ENCODE data around the gene SPTBN5.

The SPTBN5 gene

GRCh38 chr15:41925086-41925608 lies 31.3 kb upstream of the SPTBN5 start:
- no peak for ATAC-seq
- TF ChIP-seq TCF4 (CRISPR knock-in tag; IDR thresholded peaks at IDR 0.05; ENCODE audit: borderline replicate concordance) (no peak), ISL1 (CRISPR knock-in tag; IDR thresholded peaks at IDR 0.05) (no peak), TSHZ2 (CRISPR knock-in tag; IDR thresholded peaks at IDR 0.05) (no peak), ZC3H10 (CRISPR knock-in tag; IDR thresholded peaks at IDR 0.05) (no peak), TOX (CRISPR knock-in tag; IDR thresholded peaks at IDR 0.05; ENCODE audit: borderline replicate concordance) (no peak)

DNA sequence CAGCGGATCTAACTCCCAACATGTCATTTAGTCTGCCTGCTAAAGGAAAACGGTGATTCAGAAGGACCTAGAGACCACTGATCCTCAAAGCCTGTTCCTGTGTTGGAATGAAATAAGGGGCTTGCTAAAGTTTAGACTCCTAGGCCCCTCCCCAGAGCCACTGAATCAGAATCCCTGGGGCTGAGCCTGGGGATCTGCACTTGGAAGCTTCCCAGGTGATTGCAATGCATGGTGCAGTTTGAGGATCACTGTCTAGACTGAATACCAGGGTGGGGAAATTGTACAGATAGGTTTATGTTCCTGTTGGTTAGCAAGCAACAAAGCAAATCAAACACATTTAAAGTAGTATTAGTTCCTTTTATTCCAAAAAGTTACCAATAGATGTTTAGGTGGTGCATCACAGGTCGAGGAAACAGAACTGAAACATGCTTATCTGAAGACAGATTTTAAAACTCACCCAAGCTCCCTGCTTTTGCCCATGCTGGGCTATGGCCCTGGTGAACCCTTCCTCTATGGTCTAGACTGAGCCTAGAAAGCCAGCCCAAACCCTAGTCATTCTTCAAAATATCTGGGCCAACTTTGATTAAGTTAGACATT lies 29.6 kb upstream of the SPTBN5 start:
- TF ChIP-seq TOX (CRISPR knock-in tag; IDR thresholded peaks at IDR 0.05; ENCODE audit: borderline replicate concordance): no peak
- TF ChIP-seq TSHZ2 (CRISPR knock-in tag; IDR thresholded peaks at IDR 0.05): no peak
- no peak for TF ChIP-seq ZNF70 (CRISPR knock-in tag; IDR thresholded peaks at IDR 0.05)
- no peak for TF ChIP-seq ZNF565 (CRISPR knock-in tag; conservative IDR thresholded peaks at IDR 0.05; ENCODE audit: low read depth)
- no peak for TF ChIP-seq ZC3H10 (CRISPR knock-in tag; IDR thresholded peaks at IDR 0.05)
- no peak for TF ChIP-seq ZFP3 (CRISPR knock-in tag; IDR thresholded peaks at IDR 0.05)
- no peak for TF ChIP-seq ARNTL (CRISPR knock-in tag; IDR thresholded peaks at IDR 0.05; ENCODE audit: borderline replicate concordance, low read depth)
- TF ChIP-seq SNAI2 (CRISPR knock-in tag; IDR thresholded peaks at IDR 0.05): no peak
- no peak for TF ChIP-seq OSR1 (CRISPR knock-in tag; IDR thresholded peaks at IDR 0.05)
- no peak for TF ChIP-seq BACH2 (CRISPR knock-in tag; IDR thresholded peaks at IDR 0.05; ENCODE audit: borderline replicate concordance)
- no peak for TF ChIP-seq CSDC2 (CRISPR knock-in tag; IDR thresholded peaks at IDR 0.05)
- no peak for TF ChIP-seq PPARA (CRISPR knock-in tag; IDR thresholded peaks at IDR 0.05; ENCODE audit: borderline replicate concordance)
- TF ChIP-seq, protein P1, sequence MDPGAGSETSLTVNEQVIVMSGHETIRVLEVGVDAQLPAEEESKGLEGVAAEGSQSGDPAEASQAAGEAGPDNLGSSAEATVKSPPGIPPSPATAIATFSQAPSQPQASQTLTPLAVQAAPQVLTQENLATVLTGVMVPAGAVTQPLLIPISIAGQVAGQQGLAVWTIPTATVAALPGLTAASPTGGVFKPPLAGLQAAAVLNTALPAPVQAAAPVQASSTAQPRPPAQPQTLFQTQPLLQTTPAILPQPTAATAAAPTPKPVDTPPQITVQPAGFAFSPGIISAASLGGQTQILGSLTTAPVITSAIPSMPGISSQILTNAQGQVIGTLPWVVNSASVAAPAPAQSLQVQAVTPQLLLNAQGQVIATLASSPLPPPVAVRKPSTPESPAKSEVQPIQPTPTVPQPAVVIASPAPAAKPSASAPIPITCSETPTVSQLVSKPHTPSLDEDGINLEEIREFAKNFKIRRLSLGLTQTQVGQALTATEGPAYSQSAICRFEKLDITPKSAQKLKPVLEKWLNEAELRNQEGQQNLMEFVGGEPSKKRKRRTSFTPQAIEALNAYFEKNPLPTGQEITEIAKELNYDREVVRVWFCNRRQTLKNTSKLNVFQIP (CRISPR knock-in tag; IDR thresholded peaks at IDR 0.05; ENCODE audit: borderline replicate concordance, low read depth): no peak
- no peak for TF ChIP-seq GLIS3 (CRISPR knock-in tag; IDR thresholded peaks at IDR 0.05)
- TF ChIP-seq, protein P2, sequence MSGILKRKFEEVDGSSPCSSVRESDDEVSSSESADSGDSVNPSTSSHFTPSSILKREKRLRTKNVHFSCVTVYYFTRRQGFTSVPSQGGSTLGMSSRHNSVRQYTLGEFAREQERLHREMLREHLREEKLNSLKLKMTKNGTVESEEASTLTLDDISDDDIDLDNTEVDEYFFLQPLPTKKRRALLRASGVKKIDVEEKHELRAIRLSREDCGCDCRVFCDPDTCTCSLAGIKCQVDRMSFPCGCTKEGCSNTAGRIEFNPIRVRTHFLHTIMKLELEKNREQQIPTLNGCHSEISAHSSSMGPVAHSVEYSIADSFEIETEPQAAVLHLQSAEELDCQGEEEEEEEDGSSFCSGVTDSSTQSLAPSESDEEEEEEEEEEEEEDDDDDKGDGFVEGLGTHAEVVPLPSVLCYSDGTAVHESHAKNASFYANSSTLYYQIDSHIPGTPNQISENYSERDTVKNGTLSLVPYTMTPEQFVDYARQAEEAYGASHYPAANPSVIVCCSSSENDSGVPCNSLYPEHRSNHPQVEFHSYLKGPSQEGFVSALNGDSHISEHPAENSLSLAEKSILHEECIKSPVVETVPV (CRISPR knock-in tag; IDR thresholded peaks at IDR 0.05): no peak
- no peak for ATAC-seq

DNA sequence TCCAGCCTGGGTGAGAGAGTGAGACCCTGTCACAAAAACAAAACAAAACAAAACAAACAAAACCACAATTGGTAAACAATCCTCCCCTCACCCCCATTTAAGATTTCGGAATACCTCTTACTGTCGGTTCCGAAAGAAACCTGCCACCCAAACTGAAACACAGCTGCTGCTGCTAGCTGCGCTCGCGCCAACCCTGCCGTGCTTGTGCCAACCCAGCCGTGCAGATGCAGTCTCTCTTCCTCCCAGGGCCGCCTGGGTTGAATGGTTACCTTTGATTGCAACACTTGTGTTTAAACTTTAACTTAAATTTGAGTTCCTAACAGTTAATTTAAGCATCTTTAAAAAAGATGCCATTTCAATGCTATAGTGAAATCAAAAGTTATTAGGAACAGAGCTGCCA lies 28.5 kb upstream of the SPTBN5 start:
- no peak for ATAC-seq
- TF ChIP-seq, protein P1 (CRISPR knock-in tag; IDR thresholded peaks at IDR 0.05; ENCODE audit: borderline replicate concordance, low read depth): no peak
- TF ChIP-seq TOX (CRISPR knock-in tag; IDR thresholded peaks at IDR 0.05; ENCODE audit: borderline replicate concordance): no peak
- TF ChIP-seq, protein P2 (CRISPR knock-in tag; IDR thresholded peaks at IDR 0.05): no peak
- TF ChIP-seq, protein P3, sequence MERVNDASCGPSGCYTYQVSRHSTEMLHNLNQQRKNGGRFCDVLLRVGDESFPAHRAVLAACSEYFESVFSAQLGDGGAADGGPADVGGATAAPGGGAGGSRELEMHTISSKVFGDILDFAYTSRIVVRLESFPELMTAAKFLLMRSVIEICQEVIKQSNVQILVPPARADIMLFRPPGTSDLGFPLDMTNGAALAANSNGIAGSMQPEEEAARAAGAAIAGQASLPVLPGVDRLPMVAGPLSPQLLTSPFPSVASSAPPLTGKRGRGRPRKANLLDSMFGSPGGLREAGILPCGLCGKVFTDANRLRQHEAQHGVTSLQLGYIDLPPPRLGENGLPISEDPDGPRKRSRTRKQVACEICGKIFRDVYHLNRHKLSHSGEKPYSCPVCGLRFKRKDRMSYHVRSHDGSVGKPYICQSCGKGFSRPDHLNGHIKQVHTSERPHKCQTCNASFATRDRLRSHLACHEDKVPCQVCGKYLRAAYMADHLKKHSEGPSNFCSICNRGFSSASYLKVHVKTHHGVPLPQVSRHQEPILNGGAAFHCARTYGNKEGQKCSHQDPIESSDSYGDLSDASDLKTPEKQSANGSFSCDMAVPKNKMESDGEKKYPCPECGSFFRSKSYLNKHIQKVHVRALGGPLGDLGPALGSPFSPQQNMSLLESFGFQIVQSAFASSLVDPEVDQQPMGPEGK (CRISPR knock-in tag; IDR thresholded peaks at IDR 0.05; ENCODE audit: borderline replicate concordance): no peak
- TF ChIP-seq ARNTL (CRISPR knock-in tag; IDR thresholded peaks at IDR 0.05; ENCODE audit: borderline replicate concordance, low read depth): no peak
- no peak for TF ChIP-seq BACH2 (CRISPR knock-in tag; IDR thresholded peaks at IDR 0.05; ENCODE audit: borderline replicate concordance)
- TF ChIP-seq PPARA (CRISPR knock-in tag; IDR thresholded peaks at IDR 0.05; ENCODE audit: borderline replicate concordance): no peak
- TF ChIP-seq ZNF565 (CRISPR knock-in tag; conservative IDR thresholded peaks at IDR 0.05; ENCODE audit: low read depth): no peak
- no peak for TF ChIP-seq ZNF8 (CRISPR knock-in tag; IDR thresholded peaks at IDR 0.05)
- no peak for TF ChIP-seq ZFP3 (CRISPR knock-in tag; IDR thresholded peaks at IDR 0.05)
- TF ChIP-seq ISL1 (CRISPR knock-in tag; IDR thresholded peaks at IDR 0.05): no peak
- TF ChIP-seq GLIS3 (CRISPR knock-in tag; IDR thresholded peaks at IDR 0.05): no peak
- no peak for TF ChIP-seq CSDC2 (CRISPR knock-in tag; IDR thresholded peaks at IDR 0.05)
- no peak for TF ChIP-seq ZFP30 (CRISPR knock-in tag; IDR thresholded peaks at IDR 0.05)
